HG03108 (cell line): Measurements from ENCODE around the gene SERPINA1.
"Not testable (repeated sequence)": the region's sequence is repeated elsewhere in the genome, so short reads cannot be mapped to it uniquely, and the experiment has no call there.

Experiments
- ATAC-seq: cut with Tn5 transposase; IDR thresholded peaks from one replicate; pipeline ENCODE4 v1.9.1; 2021; ENCODE audit warnings: moderate library complexity; ENCODE audit not compliant: unreplicated experiment

The SERPINA1 gene

GRCh38 chr14:94388384-94389103 lies at the start of gene SERPINA1:
Gene SERPINA1, minus strand, starts transcription at chr14:94388602. Its CDS starts 5,365 bp downstream, at chr14:94383237.
- no peak for ATAC-seq

GRCh38 chr14:94428610-94429009 lies 40.2 kb upstream of the SERPINA1 start:
- ATAC-seq: no peak

- ATAC-seq: no peak
These were observed 38.7 kb upstream of the SERPINA1 start for GRCh38 chr14:94427016-94427613.

GRCh38 chr14:94426526-94426925 lies 38.1 kb upstream of the SERPINA1 start:
- ATAC-seq: no peak

GRCh38 chr14:94424371-94424770 lies 36.0 kb upstream of the SERPINA1 start:
- no peak for ATAC-seq

GRCh38 chr14:94423453-94424056 lies 35.2 kb upstream of the SERPINA1 start:
- no peak for ATAC-seq

GRCh38 chr14:94421316-94421715 lies 32.9 kb upstream of the SERPINA1 start:
- ATAC-seq: no peak

GRCh38 chr14:94417497-94418205 lies 29.2 kb upstream of the SERPINA1 start:
- not testable (repeated sequence) for ATAC-seq

GRCh38 chr14:94412671-94413638 lies 24.6 kb upstream of the SERPINA1 start:
- no peak for ATAC-seq

- no peak for ATAC-seq
These were observed 23.2 kb upstream of the SERPINA1 start for GRCh38 chr14:94411638-94412037.

GRCh38 chr14:94409430-94409829 lies 21.0 kb upstream of the SERPINA1 start:
- ATAC-seq: not testable (repeated sequence)

GRCh38 chr14:94408546-94409095 lies 20.2 kb upstream of the SERPINA1 start:
- no peak for ATAC-seq

- ATAC-seq: no peak
These were observed 19.5 kb upstream of the SERPINA1 start for GRCh38 chr14:94407906-94408305.

- ATAC-seq: no peak
These were observed 18.5 kb upstream of the SERPINA1 start for GRCh38 chr14:94406910-94407309.

GRCh38 chr14:94405486-94405885 lies 17.1 kb upstream of the SERPINA1 start:
- ATAC-seq: no peak

GRCh38 chr14:94404561-94404960 lies 16.2 kb upstream of the SERPINA1 start:
- ATAC-seq: no peak

- no peak for ATAC-seq
These were observed 15.0 kb upstream of the SERPINA1 start for GRCh38 chr14:94403312-94403932.

GRCh38 chr14:94401083-94401482 lies 12.7 kb upstream of the SERPINA1 start:
- ATAC-seq: no peak

GRCh38 chr14:94400422-94400841 lies 12.0 kb upstream of the SERPINA1 start:
- ATAC-seq: no peak

- ATAC-seq: no peak
These were observed 10.1 kb upstream of the SERPINA1 start for GRCh38 chr14:94398536-94398935.
